OCI-LY1 (cell line): ENCODE data around the gene SLC25A38.

Experiments used
- H2AFZ ChIP-seq: fragments of 200-600 bp; sonication (generic), shearing (Covaris generic); 2 replicates; pipeline ENCODE4 v1.6.0; 2014; ENCODE audit warnings: antibody characterized with exemption, mild to moderate bottlenecking, low read length
- H3F3A ChIP-seq: fragments of 200-600 bp; sonication (generic), shearing (Covaris generic); 2 replicates; pipeline ENCODE4 v1.6.0; 2014; ENCODE audit warnings: mild to moderate bottlenecking, antibody characterized with exemption, low read length, moderate library complexity; ENCODE audit not compliant: insufficient read depth
- H3K27ac ChIP-seq: fragments of 200-600 bp; sonication (generic); 2 replicates; pipeline ENCODE4 v1.5.1; 2014; ENCODE audit warnings: low read length, mixed run types, mild to moderate bottlenecking, low read depth; ENCODE audit not compliant: poor library complexity, severe bottlenecking
- H3K27me3 ChIP-seq: fragments of 200-600 bp; sonication (generic); 2 replicates; pipeline ENCODE4 v1.6.0; 2014; ENCODE audit warnings: antibody characterized with exemption, mild to moderate bottlenecking, low read length, moderate library complexity; ENCODE audit not compliant: insufficient read depth
- H3K36me3 ChIP-seq: fragments of 200-600 bp; sonication (generic); 2 replicates; pipeline ENCODE4 v1.6.1; 2014; ENCODE audit warnings: mild to moderate bottlenecking, antibody characterized with exemption, low read length, moderate library complexity, mixed read lengths; ENCODE audit not compliant: insufficient read depth
- H3K4me1 ChIP-seq: fragments of 200-600 bp; sonication (generic); 2 replicates; pipeline ENCODE4 v1.5.1; 2014; ENCODE audit warnings: mild to moderate bottlenecking, low read length, moderate library complexity; ENCODE audit not compliant: insufficient read depth, severe bottlenecking
- H3K4me2 ChIP-seq: fragments of 200-600 bp; sonication (generic), shearing (Covaris generic); 2 replicates; pipeline ENCODE4 v1.6.1; 2014; ENCODE audit warnings: low read length
- H3K4me3 ChIP-seq: fragments of 200-600 bp; sonication (generic); 2 replicates; pipeline ENCODE4 v1.5.1; 2014; ENCODE audit warnings: low read length, low read depth, mild to moderate bottlenecking, mixed read lengths; ENCODE audit not compliant: poor library complexity, severe bottlenecking
- H3K79me2 ChIP-seq: fragments of 200-600 bp; shearing (Covaris generic); 2 replicates; pipeline ENCODE4 v1.6.1; 2016; ENCODE audit warnings: mixed run types, low read length, mixed read lengths; ENCODE audit not compliant: insufficient read depth
- H3K9ac ChIP-seq: fragments of 200-600 bp; sonication (generic), shearing (Covaris generic); 2 replicates; pipeline ENCODE4 v1.6.1; 2014; ENCODE audit warnings: mild to moderate bottlenecking, low read length, mixed read lengths
- H3K9me2 ChIP-seq: fragments of 200-600 bp; sonication (generic), shearing (Covaris generic); 2 replicates; pipeline ENCODE4 v1.6.1; 2014; ENCODE audit warnings: low read depth, mild to moderate bottlenecking, low read length, mixed read lengths
- H3K9me3 ChIP-seq: fragments of 200-600 bp; shearing (Covaris generic); 2 replicates; pipeline ENCODE4 v1.6.1; 2014; ENCODE audit warnings: low read length, mixed read lengths
- H4K20me1 ChIP-seq: fragments of 200-600 bp; sonication (generic), shearing (Covaris generic); 2 replicates; pipeline ENCODE4 v1.6.0; 2016; ENCODE audit warnings: mild to moderate bottlenecking, low read length; ENCODE audit not compliant: insufficient read depth
- CTCF ChIP-seq: fragments of 200-600 bp; sonication (generic), shearing (Covaris generic); IDR thresholded peaks from 2 replicates; pipeline ENCODE4 v1.5.1; 2017; ENCODE audit warnings: mild to moderate bottlenecking, antibody characterized with exemption, low read length, moderate library complexity, mixed read lengths
- EZH2 ChIP-seq: fragments of 200-600 bp; sonication (generic), shearing (Covaris generic); IDR thresholded peaks from 2 replicates; pipeline ENCODE4 v1.8.0; 2017; ENCODE audit warnings: borderline replicate concordance, mixed run types, mild to moderate bottlenecking, antibody characterized with exemption, low read length, moderate library complexity, mixed read lengths

Gene SLC25A38

GRCh38 chr3:39440316-39440715 is 57.1 kb downstream of the SLC25A38 start:
- Histone ChIP-seq H3K9me2 (no peaks in the 10 kb centered on the region), H3K4me2 (no peak overlapping the region), H3K9me3 (no peaks in the 10 kb centered on the region), H3K27ac (no peak overlapping the region), H3F3A (no peaks in the 10 kb centered on the region), H3K36me3 (no peaks in the 10 kb centered on the region), H3K4me3 (no peak overlapping the region), H4K20me1 (no peaks in the 10 kb centered on the region), H3K9ac (no peak overlapping the region), H2AFZ (no peak overlapping the region), H3K27me3 (no peaks in the 10 kb centered on the region), H3K4me1 (no peaks in the 10 kb centered on the region), H3K79me2 (no peaks in the 10 kb centered on the region)
- TF ChIP-seq CTCF, result no peak
- no peak for TF ChIP-seq EZH2

- Histone ChIP-seq H3K4me1 (no peaks in the 10 kb centered on the region), H3K27ac (no peak overlapping the region), H3K27me3 (no peaks in the 10 kb centered on the region), H3K4me3 (no peak overlapping the region), H3K79me2 (no peaks in the 10 kb centered on the region), H3K4me2 (no peak overlapping the region), H4K20me1 (no peaks in the 10 kb centered on the region), H3K9me3 (no peaks in the 10 kb centered on the region), H3K9me2 (no peaks in the 10 kb centered on the region), H3F3A (no peaks in the 10 kb centered on the region), H3K36me3 (no peaks in the 10 kb centered on the region), H2AFZ (no peak overlapping the region), H3K9ac (no peak overlapping the region)
- TF ChIP-seq CTCF (no peak), EZH2 (no peak)
Observed at GRCh38 chr3:39443530-39443929, 60.4 kb downstream of the SLC25A38 start.

- H3K4me1 ChIP-seq, result no peaks in the 10 kb centered on the region
- H3K9me2 ChIP-seq, result no peaks in the 10 kb centered on the region
- H4K20me1 ChIP-seq, result no peaks in the 10 kb centered on the region
- H3K79me2 ChIP-seq, result no peaks in the 10 kb centered on the region
- H3K9me3 ChIP-seq, result no peaks in the 10 kb centered on the region
- H3K27me3 ChIP-seq, result no peaks in the 10 kb centered on the region
- H3K4me3 ChIP-seq, result no peak overlapping the region
- no peaks in the 10 kb centered on the region for H3F3A ChIP-seq
- TF ChIP-seq EZH2, result no peak
- no peak for TF ChIP-seq CTCF
- H3K36me3 ChIP-seq, result no peaks in the 10 kb centered on the region
- H3K9ac ChIP-seq, result no peak overlapping the region
- no peak overlapping the region for H3K27ac ChIP-seq
- H2AFZ ChIP-seq, result no peak overlapping the region
- no peak overlapping the region for H3K4me2 ChIP-seq
Observed at GRCh38 chr3:39445927-39446326, 62.8 kb downstream of the SLC25A38 start.
